PFSK-1 (cell line): ENCODE measurements around the gene PDSS1.

Experiments used
- POLR2AphosphoS5 ChIP-seq: IDR thresholded peaks from 2 replicates; pipeline ENCODE4 v1.6.1; 2012; ENCODE audit warnings: low read depth, mild to moderate bottlenecking, control low read depth, low read length, moderate library complexity
- REST ChIP-seq, 2 experiments: IDR thresholded peaks; 2 replicates each; pipeline versions ENCODE4 v1.6.1 to v1.8.0; 2011 to 2012; ENCODE audit warnings: low read depth in 2 of 2, low read length in 2 of 2, control low read depth in 1 of 2, inconsistent platforms in 1 of 2, mild to moderate bottlenecking in 1 of 2, moderate library complexity in 1 of 2; ENCODE audit not compliant: insufficient read depth in 1 of 2
- TAF1 ChIP-seq: IDR thresholded peaks from 2 replicates; pipeline ENCODE4 v1.6.1; 2012; ENCODE audit warnings: low read length, control low read depth, borderline replicate concordance; ENCODE audit not compliant: insufficient read depth

GRCh38 chr10:26727005-26727404, 29.5 kb downstream of the PDSS1 start:
- no peak for TF ChIP-seq TAF1
- no peak for TF ChIP-seq POLR2AphosphoS5
- TF ChIP-seq REST (IDR thresholded peaks at IDR 0.05; ENCODE audit: insufficient read depth in 1 of 2, low read depth in 2 of 2, low read length in 2 of 2) = no peak
